ENCODE measurements around the gene GTF2H4.

GTF2H4 gene

GRCh38 chr6:30960907-30961673, 53.1 kb downstream of the GTF2H4 start:
- no peak for DNase-seq

DNA sequence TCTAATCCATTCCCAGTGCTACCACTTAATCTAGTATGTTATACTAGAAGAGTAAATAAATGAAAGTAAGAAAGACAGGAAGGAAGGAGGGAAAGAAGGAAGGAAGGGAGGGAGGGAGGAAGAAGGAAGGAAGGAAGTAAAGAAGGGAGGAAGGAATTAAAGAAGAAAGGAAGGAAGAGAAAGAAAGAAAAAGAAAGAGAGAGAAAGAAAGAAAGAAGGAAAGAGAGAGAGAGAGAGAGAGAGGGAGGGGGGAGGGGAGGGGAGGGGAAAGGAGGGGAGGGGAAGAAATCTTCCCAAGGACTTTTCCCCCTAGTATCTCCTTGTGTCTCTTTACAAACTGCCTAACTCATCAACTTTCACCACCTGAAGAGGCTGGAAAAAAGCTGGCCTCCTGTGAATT, 54.7 kb downstream of the GTF2H4 start:
- DNase-seq = no peak

- DNase-seq = no peak
Observed at GRCh38 chr6:30963641-30964040, 55.6 kb downstream of the GTF2H4 start.

Measured in NCI-H446 (cell line).